Measurements from ENCODE around the gene GINS3. TPM values are rescaled to one million over a fixed set of nuclear protein-coding genes. Genes with fewer than 3 reads are reported as not detected.

GINS3 gene
- total RNA-seq, 1 experiment from 2014 or later = 16.4 TPM

GRCh38 chr16:58379736-58380135 is 12.5 kb upstream of the GINS3 start:
- no peak overlapping the region for H3K9ac ChIP-seq (ENCODE audit: extremely low read depth, insufficient read length, low read length)
- H3K4me1 ChIP-seq (ENCODE audit: insufficient read depth, low read length) = no peaks in the 10 kb centered on the region
- no peaks in the 10 kb centered on the region for H3K9me3 ChIP-seq (ENCODE audit: control insufficient read depth, low read depth, low read length)
- no peak overlapping the region for H4K5ac ChIP-seq (ENCODE audit: insufficient read length, low read depth, low read length)
- H2BK120ac ChIP-seq (ENCODE audit: low read depth, low read length, poor library complexity, severe bottlenecking) = no peak overlapping the region
- no peaks in the 10 kb centered on the region for H3K23me2 ChIP-seq (ENCODE audit: insufficient read length, low read depth, low read length, poor library complexity, severe bottlenecking)
- no peak overlapping the region for H2BK12ac ChIP-seq (ENCODE audit: insufficient read length, low read depth, low read length)
- H3K27me3 Mint-ChIP-seq (ENCODE audit: low read depth) = peaks cover 23% of the 10 kb centered on the region
- H4K91ac ChIP-seq (ENCODE audit: insufficient read length, low read depth, low read length) = no peak overlapping the region
- H3K23ac ChIP-seq (ENCODE audit: insufficient read length, low read depth, low read length) = no peak overlapping the region
- DNase-seq = no peak
- no peak overlapping the region for H3K4me3 Mint-ChIP-seq
- no peak overlapping the region for H3K4me2 ChIP-seq (ENCODE audit: insufficient read depth, insufficient read length, low read length)
- H3K56ac ChIP-seq (ENCODE audit: insufficient read length, low read depth, low read length) = no peak overlapping the region
- no peak for TF ChIP-seq CTCF (conservative IDR thresholded peaks at IDR 0.05)
- no peak overlapping the region for H2BK5ac ChIP-seq (ENCODE audit: insufficient read length, low read length)
- H3K79me2 ChIP-seq (ENCODE audit: insufficient read depth, low read length) = no peaks in the 10 kb centered on the region
- no CpG with 5 or more reads among the region's 4 CpGs for WGBS (ENCODE audit: extremely low coverage, insufficient read length, low lambda C conversion rate)
- H3K27ac Mint-ChIP-seq = no peak overlapping the region
- no peaks in the 10 kb centered on the region for H3K79me1 ChIP-seq (ENCODE audit: insufficient read depth, low read depth, low read length, poor library complexity, severe bottlenecking)
- H3K27ac ChIP-seq (ENCODE audit: insufficient read length, low read depth, low read length) = no peak overlapping the region
- no peak overlapping the region for H2BK20ac ChIP-seq (ENCODE audit: low read depth, low read length, poor library complexity, severe bottlenecking)
- H3K9me3 Mint-ChIP-seq = no peaks in the 10 kb centered on the region
- no peak overlapping the region for H3K18ac ChIP-seq (ENCODE audit: insufficient read length, low read depth, low read length)
- no peak overlapping the region for H3K14ac ChIP-seq (ENCODE audit: insufficient read depth, low read length)
- no peak overlapping the region for H3T11ph ChIP-seq (ENCODE audit: low read length)
- no peak overlapping the region for H2AK5ac ChIP-seq (ENCODE audit: insufficient read length, low read length)
- H2AFZ ChIP-seq (ENCODE audit: low read length) = no peak overlapping the region
- H4K20me1 ChIP-seq (ENCODE audit: control insufficient read depth, insufficient read depth, insufficient read length) = no peaks in the 10 kb centered on the region
- no peak overlapping the region for H2BK15ac ChIP-seq (ENCODE audit: low read depth, low read length)
- no peak overlapping the region for H3K4ac ChIP-seq (ENCODE audit: low read depth, low read length)
- no peaks in the 10 kb centered on the region; a peak in 2 of 7 replicates for H3K36me3 Mint-ChIP-seq (ENCODE audit: insufficient read depth in 1 of 3, low read depth in 3 of 3)
- no peak overlapping the region for H4K8ac ChIP-seq (replicated peaks; ENCODE audit: insufficient read length, low read depth, low read length)
- no peaks in the 10 kb centered on the region for H3K4me1 Mint-ChIP-seq
- no peaks in the 10 kb centered on the region for H3K27me3 ChIP-seq (ENCODE audit: insufficient read depth, low read length)
